ENCODE results near the gene SAMM50.

The SAMM50 gene

DNA sequence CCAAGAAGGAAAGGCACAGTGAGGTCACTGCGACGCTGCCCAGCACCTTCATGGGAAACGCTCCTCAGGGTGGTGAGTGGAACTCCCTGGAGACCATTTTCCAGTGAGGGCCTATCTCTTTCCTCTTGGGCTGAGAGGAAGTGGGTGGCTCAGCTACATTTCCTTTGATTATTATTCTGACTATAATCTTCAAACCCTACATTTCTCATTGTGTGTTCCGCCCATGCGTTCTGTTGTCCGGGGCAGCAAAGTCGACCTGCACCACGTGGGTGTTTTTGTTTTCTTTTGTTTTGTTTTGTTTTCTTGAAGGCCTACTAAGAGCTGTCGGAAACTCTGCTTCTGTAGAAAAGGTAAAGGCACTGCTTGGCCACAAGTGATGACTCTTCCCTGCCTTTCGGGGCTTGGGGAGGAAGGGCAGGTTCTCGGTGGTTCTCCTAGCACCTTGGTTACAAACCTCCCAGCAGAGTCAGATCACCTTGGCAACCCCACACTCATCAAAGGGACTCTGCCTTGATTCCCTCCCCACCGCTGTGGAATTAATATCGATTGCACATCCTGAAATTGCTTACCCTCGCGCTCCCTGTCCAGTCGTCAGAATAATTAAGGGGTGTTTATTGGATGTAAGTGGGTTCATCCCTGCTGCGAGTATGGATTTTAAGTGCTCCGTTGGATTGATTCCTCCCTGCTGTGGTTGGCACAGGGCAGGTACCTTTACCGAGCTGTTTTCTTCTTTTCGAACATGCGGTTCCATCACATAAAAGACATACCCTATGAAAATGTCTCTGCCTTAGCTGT, 76.1 kb downstream of the SAMM50 start:
- Histone ChIP-seq H3F3A (ENCODE audit: insufficient read depth, low read length) (peaks cover 10% of the 10 kb centered on the region), H3K9ac (ENCODE audit: low read length) (no peak overlapping the region), H3K27me3 (replicated peaks; ENCODE audit: insufficient read depth, low read length) (no peaks in the 10 kb centered on the region), H3K4me1 (ENCODE audit: low read length) (peaks cover 7% of the 10 kb centered on the region; the same call in 1 of the 2 replicates), H3K79me2 (ENCODE audit: low read length) (peaks cover 86% of the 10 kb centered on the region), H3K4me2 (ENCODE audit: low read depth, low read length) (no peak overlapping the region), H4K20me1 (ENCODE audit: insufficient read depth, low read length) (no peaks in the 10 kb centered on the region), H3K27ac (ENCODE audit: low read length) (no peak overlapping the region), H3K9me3 (replicated peaks; ENCODE audit: insufficient read depth, low read length) (no peaks in the 10 kb centered on the region), H3K9me2 (replicated peaks; ENCODE audit: insufficient read depth, low read length) (no peaks in the 10 kb centered on the region), H2AFZ (ENCODE audit: low read length) (no peak overlapping the region), H3K36me3 (replicated peaks; ENCODE audit: insufficient read depth, low read length) (0 out of 2 replicates have a peak, but pooled peaks cover 3% of the 10 kb centered on the region), H3K4me3 (ENCODE audit: low read length) (no peak overlapping the region)
- TF ChIP-seq, protein P1, sequence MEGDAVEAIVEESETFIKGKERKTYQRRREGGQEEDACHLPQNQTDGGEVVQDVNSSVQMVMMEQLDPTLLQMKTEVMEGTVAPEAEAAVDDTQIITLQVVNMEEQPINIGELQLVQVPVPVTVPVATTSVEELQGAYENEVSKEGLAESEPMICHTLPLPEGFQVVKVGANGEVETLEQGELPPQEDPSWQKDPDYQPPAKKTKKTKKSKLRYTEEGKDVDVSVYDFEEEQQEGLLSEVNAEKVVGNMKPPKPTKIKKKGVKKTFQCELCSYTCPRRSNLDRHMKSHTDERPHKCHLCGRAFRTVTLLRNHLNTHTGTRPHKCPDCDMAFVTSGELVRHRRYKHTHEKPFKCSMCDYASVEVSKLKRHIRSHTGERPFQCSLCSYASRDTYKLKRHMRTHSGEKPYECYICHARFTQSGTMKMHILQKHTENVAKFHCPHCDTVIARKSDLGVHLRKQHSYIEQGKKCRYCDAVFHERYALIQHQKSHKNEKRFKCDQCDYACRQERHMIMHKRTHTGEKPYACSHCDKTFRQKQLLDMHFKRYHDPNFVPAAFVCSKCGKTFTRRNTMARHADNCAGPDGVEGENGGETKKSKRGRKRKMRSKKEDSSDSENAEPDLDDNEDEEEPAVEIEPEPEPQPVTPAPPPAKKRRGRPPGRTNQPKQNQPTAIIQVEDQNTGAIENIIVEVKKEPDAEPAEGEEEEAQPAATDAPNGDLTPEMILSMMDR (IDR thresholded peaks at IDR 0.05; ENCODE audit: low read length): no peak
- no peak for TF ChIP-seq EZH2phosphoT487 (IDR thresholded peaks at IDR 0.05; ENCODE audit: low read length)
- TF ChIP-seq EZH2 (optimal IDR thresholded peaks at IDR 0.05; ENCODE audit: low read depth, low read length): no peak
- DNase-seq: no peak

DNA sequence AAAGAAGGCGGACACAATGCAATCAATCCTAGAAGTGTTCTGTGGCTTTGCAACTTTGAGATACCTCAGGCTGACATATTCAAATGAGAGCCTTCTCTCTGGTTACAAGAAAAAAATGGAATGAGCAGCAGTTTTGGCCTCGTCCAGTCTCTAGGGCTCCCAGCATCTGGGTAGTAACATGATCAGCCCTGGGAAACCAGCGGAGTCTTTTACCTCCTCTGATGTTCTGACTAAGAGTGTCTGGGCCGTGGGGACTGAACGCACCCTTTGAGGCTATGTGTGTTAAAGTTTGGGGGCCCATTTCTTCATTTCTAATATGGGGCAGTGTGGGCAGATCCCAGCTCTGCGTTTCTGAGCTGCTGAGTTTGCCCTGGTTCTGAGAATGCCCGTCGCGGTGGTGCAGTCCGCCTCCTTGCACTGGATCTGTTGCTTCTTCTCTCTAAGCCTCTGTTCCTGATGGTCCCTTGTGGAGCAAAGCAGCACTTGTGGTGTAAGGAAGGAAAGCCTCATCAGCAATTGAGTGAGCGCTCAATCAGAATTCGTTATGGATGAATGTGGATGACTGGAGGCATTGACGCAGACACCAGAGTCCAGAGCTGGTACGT, 77.0 kb downstream of the SAMM50 start:
- peaks cover 90% of the 10 kb centered on the region for H3K79me2 ChIP-seq (ENCODE audit: low read length)

DNA sequence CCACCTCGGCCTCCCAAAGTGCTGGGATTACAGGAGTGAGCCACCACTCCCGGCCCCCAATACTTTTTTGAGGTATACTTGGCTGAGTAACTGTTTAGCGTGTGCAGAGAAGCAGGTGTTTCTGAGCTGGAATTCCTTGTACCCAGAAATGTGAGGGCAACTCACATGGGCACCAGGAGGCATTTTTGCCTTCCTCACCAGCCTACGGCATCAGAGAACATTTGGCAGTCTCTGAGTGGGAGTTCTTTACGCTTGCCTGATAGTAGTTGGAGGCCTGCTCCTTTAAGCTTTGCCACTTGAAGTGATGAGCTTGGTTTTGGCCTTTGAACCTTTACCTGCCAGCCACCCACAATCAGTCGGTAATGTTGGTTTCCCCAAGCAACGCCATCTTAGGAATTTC, 78.0 kb downstream of the SAMM50 start:
- H3K79me2 ChIP-seq (ENCODE audit: low read length): peaks cover 90% of the 10 kb centered on the region
- H4K20me1 ChIP-seq (ENCODE audit: insufficient read depth, low read length): no peaks in the 10 kb centered on the region
- H3F3A ChIP-seq (ENCODE audit: insufficient read depth, low read length): no peaks in the 10 kb centered on the region
- no peak overlapping the region for H3K4me3 ChIP-seq (ENCODE audit: low read length)
- H3K4me2 ChIP-seq (ENCODE audit: low read depth, low read length): no peak overlapping the region
- no peak overlapping the region for H2AFZ ChIP-seq (ENCODE audit: low read length)
- H3K27me3 ChIP-seq (replicated peaks; ENCODE audit: insufficient read depth, low read length): no peaks in the 10 kb centered on the region
- no peaks in the 10 kb centered on the region for H3K9me2 ChIP-seq (replicated peaks; ENCODE audit: insufficient read depth, low read length)
- no peak overlapping the region for H3K9ac ChIP-seq (ENCODE audit: low read length)
- DNase-seq: no peak
- no peaks in the 10 kb centered on the region for H3K9me3 ChIP-seq (replicated peaks; ENCODE audit: insufficient read depth, low read length)
- no peaks in the 10 kb centered on the region for H3K4me1 ChIP-seq (ENCODE audit: low read length)
- TF ChIP-seq EZH2phosphoT487 (IDR thresholded peaks at IDR 0.05; ENCODE audit: low read length) (no peak), EZH2 (optimal IDR thresholded peaks at IDR 0.05; ENCODE audit: low read depth, low read length) (no peak)
- TF ChIP-seq, protein P1 (IDR thresholded peaks at IDR 0.05; ENCODE audit: low read length): no peak
- no peak overlapping the region for H3K27ac ChIP-seq (ENCODE audit: low read length)
- H3K36me3 ChIP-seq (replicated peaks; ENCODE audit: insufficient read depth, low read length): 0 out of 2 replicates have a peak, but pooled peaks cover 3% of the 10 kb centered on the region

More for the DNA sequence above, 77.0 kb downstream of the SAMM50 start:
- no peak overlapping the region for H2AFZ ChIP-seq (ENCODE audit: low read length)
- H3K36me3 ChIP-seq (replicated peaks; ENCODE audit: insufficient read depth, low read length): 0 out of 2 replicates have a peak, but pooled peaks cover 3% of the 10 kb centered on the region
- TF ChIP-seq EZH2 (optimal IDR thresholded peaks at IDR 0.05; ENCODE audit: low read depth, low read length) (no peak), EZH2phosphoT487 (IDR thresholded peaks at IDR 0.05; ENCODE audit: low read length) (no peak)
- TF ChIP-seq, protein P1 (IDR thresholded peaks at IDR 0.05; ENCODE audit: low read length): no peak
- no peak overlapping the region for H3K4me2 ChIP-seq (ENCODE audit: low read depth, low read length)
- H3K27ac ChIP-seq (ENCODE audit: low read length): no peak overlapping the region
- H3K9me2 ChIP-seq (replicated peaks; ENCODE audit: insufficient read depth, low read length): no peaks in the 10 kb centered on the region
- H3K9me3 ChIP-seq (replicated peaks; ENCODE audit: insufficient read depth, low read length): no peaks in the 10 kb centered on the region
- no peak overlapping the region for H3K4me3 ChIP-seq (ENCODE audit: low read length)
- no peaks in the 10 kb centered on the region for H3K27me3 ChIP-seq (replicated peaks; ENCODE audit: insufficient read depth, low read length)
- no peak overlapping the region for H3K9ac ChIP-seq (ENCODE audit: low read length)
- H3K4me1 ChIP-seq (ENCODE audit: low read length): peaks cover 4% of the 10 kb centered on the region; the same call in 1 of the 2 replicates
- H3F3A ChIP-seq (ENCODE audit: insufficient read depth, low read length): peaks cover 3% of the 10 kb centered on the region; the same call in 1 of the 2 replicates
- no peaks in the 10 kb centered on the region for H4K20me1 ChIP-seq (ENCODE audit: insufficient read depth, low read length)
- DNase-seq: no peak
